ENCODE data around the gene PDAP1.

Gene PDAP1

GRCh38 chr7:99379043-99379577 is 29.3 kb downstream of the PDAP1 start:
- peak; percentile 96 to 97 for DNase-seq (ENCODE audit: low read depth in 2 of 2)
- TF ChIP-seq CTCF (IDR thresholded peaks at IDR 0.05; ENCODE audit: low read depth, low read length), result no peak
- H3K4me3 ChIP-seq (replicated peaks in 1 of 2; ENCODE audit: low read depth in 2 of 2, low read length in 2 of 2), result peak overlapping the region in 1 of 2 donors; percentile 3

- peak; percentile 77 to 84 for DNase-seq (ENCODE audit: low read depth in 2 of 2)
- TF ChIP-seq CTCF (IDR thresholded peaks at IDR 0.05; ENCODE audit: low read depth, low read length), result no peak
- H3K4me3 ChIP-seq (replicated peaks in 1 of 2; ENCODE audit: low read depth in 2 of 2, low read length in 2 of 2), result peak overlapping the region; percentile 81 to 85
Measured at GRCh38 chr7:99375070-99375807, 33.2 kb downstream of the PDAP1 start.

GRCh38 chr7:99374111-99375064 is 34.0 kb downstream of the PDAP1 start, which contains the start of gene ARPC1B:
TSS of gene ARPC1B (plus strand) at chr7:99374730. CDS start at chr7:99385715, 10,985 bp downstream.
- peak within 1 kb of the TSS; percentile 81 to 85 for H3K4me3 ChIP-seq (replicated peaks in 1 of 2; ENCODE audit: low read depth in 2 of 2, low read length in 2 of 2)
- TF ChIP-seq CTCF (IDR thresholded peaks at IDR 0.05; ENCODE audit: low read depth, low read length), result no peak
- DNase-seq (ENCODE audit: low read depth in 2 of 2), result peak; percentile 71 to 85

GRCh38 chr7:99373091-99374066 is 35.0 kb downstream of the PDAP1 start:
- no peak for TF ChIP-seq CTCF (IDR thresholded peaks at IDR 0.05; ENCODE audit: low read depth, low read length)
- peak overlapping the region in 1 of 2 donors; percentile 81 for H3K4me3 ChIP-seq (replicated peaks in 1 of 2; ENCODE audit: low read depth in 2 of 2, low read length in 2 of 2)

GRCh38 chr7:99372275-99373090 is 35.9 kb downstream of the PDAP1 start:
- H3K4me3 ChIP-seq (replicated peaks in 1 of 2; ENCODE audit: low read depth in 2 of 2, low read length in 2 of 2), result no peak overlapping the region
- DNase-seq (ENCODE audit: low read depth in 2 of 2), result peak in 1 of 2 donors; percentile 58
- no peak for TF ChIP-seq CTCF (IDR thresholded peaks at IDR 0.05; ENCODE audit: low read depth, low read length)

More at GRCh38 chr7:99373091-99374066, 35.0 kb downstream of the PDAP1 start:
- DNase-seq (ENCODE audit: low read depth in 2 of 2), result no peak
